Kidney (tissue), 14 donors: Measurements from ENCODE around the gene FRYL. TPM values are rescaled to one million over a fixed set of nuclear protein-coding genes. Genes with fewer than 3 reads are reported as not detected.

Source experiments
- DNase-seq, 5 donors: peaks; one replicate each; pipeline ENCODE4 v3.0.0-alpha.2; 2013 to 2020
- FAIRE-seq: peaks from 2 replicates; lab custom pipeline; 2012; peaks lifted over from hg19 to GRCh38; lab: Jason Lieb, UNC
- H3K27ac ChIP-seq, 2 donors: one replicate each; pipeline ENCODE4 v1.7.0; 2013; ENCODE audit warnings: low read depth in 2 of 2, low read length in 2 of 2, inconsistent platforms in 1 of 2
- H3K27me3 ChIP-seq: one replicate; pipeline ENCODE4 v1.7.1; 2013; ENCODE audit warnings: low read length, inconsistent platforms; ENCODE audit not compliant: control insufficient read depth, insufficient read depth
- H3K36me3 ChIP-seq, 3 donors: one replicate each; pipeline versions ENCODE4 v1.7.0 to v1.7.1; 2013; ENCODE audit warnings: low read length in 3 of 3, control low read depth in 1 of 3, inconsistent platforms in 1 of 3; ENCODE audit not compliant: insufficient read depth in 3 of 3, control insufficient read depth in 2 of 3
- H3K4me1 ChIP-seq, 3 donors: one replicate each; pipeline versions ENCODE4 v1.7.0 to v1.7.1; 2013; ENCODE audit warnings: low read length in 3 of 3, inconsistent platforms in 1 of 3, low read depth in 1 of 3; ENCODE audit not compliant: control insufficient read depth in 2 of 3, insufficient read depth in 2 of 3
- H3K4me3 ChIP-seq, 3 donors: one replicate each; pipeline versions ENCODE4 v1.7.0 to v1.8.1; 2013; ENCODE audit warnings: low read length in 3 of 3, control low read depth in 1 of 3, inconsistent platforms in 1 of 3
- H3K9ac ChIP-seq, 3 donors: one replicate each; pipeline versions ENCODE4 v1.7.0 to v1.7.1; 2013; ENCODE audit warnings: low read length in 3 of 3, control low read depth in 1 of 3, inconsistent platforms in 1 of 3
- H3K9me3 ChIP-seq, 3 donors: one replicate each; pipeline versions ENCODE4 v1.7.0 to v1.7.1; 2013; ENCODE audit warnings: low read length in 3 of 3, control low read depth in 1 of 3, inconsistent platforms in 1 of 3; ENCODE audit not compliant: control insufficient read depth in 2 of 3, insufficient read depth in 1 of 3
- CTCF ChIP-seq: IDR thresholded peaks from 3 replicates; pipeline ENCODE4 v1.5.1; 2012; ENCODE audit warnings: mild to moderate bottlenecking, moderate library complexity, borderline replicate concordance; ENCODE audit not compliant: insufficient read depth; ENCODE audit errors: extremely low read depth
- intact Hi-C: fragments of 100-400 bp; cut with DNase I; formaldehyde crosslinking; loops from one replicate; pipeline ENCODE4 v1.11.1; 2022
- polyA plus RNA-seq: library from polyadenylated mRNA; stranded (reverse); fragments of 350-450 nt; fragmentation: Illumina TruSeq; extraction: RNeasy Lipid Tissue Mini Kit (QIAGEN cat#74804); gene quantifications from one replicate; pipeline ENCODE4 v1.2.3, GENCODE V29; 2014; ENCODE audit warnings: low read depth, low replicate concordance; ENCODE audit not compliant: insufficient read depth
- total RNA-seq: library from RNA; stranded (reverse); fragmentation: NEBNext Ultra II Directional; extraction: Animal tissue kit (Norgen Biotek cat#: 25700); gene quantifications from one replicate; pipeline ENCODE4 v1.2.1, GENCODE V29; 2021
- donor health status: control.
- donor health status: control.
- donor health status: control.
- donor health status: control.
- donor health status: control.
- donor health status: DM: yes; HTN: yes; CAD: no.
- donor health status: Normal renal cell carcinoma (clear cell type).

FRYL gene
- total and polyA plus RNA-seq, 2 donors from 2014 or later, result 11.6 to 78.9 TPM

- peaks cover 7 to 47% (median 27%) of the 10 kb centered on the region in 3 donors for H3K36me3 ChIP-seq
- H3K27me3 ChIP-seq, result no peaks in the 10 kb centered on the region
- H3K4me1 ChIP-seq, result no peaks in the 10 kb centered on the region
- intact Hi-C loops, result no loop called here
- H3K4me3 ChIP-seq, result no peak overlapping the region
- H3K9me3 ChIP-seq, result no peaks in the 10 kb centered on the region
- TF ChIP-seq CTCF, result no peak
- no peak overlapping the region for H3K9ac ChIP-seq
- H3K27ac ChIP-seq, result no peak overlapping the region
- FAIRE-seq (no peak), DNase-seq (no peak)
Observed at GRCh38 chr4:48542888-48543287, 237.2 kb downstream of the FRYL start.

DNA sequence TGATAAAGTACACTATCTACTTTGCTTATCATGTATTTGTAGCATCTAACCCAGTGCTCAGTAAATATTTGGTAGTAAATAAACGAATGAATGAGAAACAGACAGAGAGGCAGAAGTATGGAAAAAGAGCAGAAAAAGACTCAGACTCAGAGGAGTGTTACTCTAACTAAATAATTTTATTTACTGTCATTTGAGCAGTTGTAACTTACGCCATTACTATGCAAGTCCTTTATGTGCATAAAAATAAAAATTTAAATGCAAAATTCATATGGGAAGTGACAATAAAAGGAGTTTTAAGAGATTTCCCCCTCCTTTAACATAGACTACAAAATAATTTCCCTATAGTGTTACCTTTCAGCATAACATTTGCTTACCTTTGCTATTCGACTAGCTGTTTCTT lies 240.5 kb downstream of the FRYL start:
- Histone ChIP-seq H3K9ac (no peak overlapping the region), H3K9me3 (no peaks in the 10 kb centered on the region), H3K4me1 (no peaks in the 10 kb centered on the region), H3K4me3 (no peak overlapping the region), H3K27ac (no peak overlapping the region), H3K36me3 (peaks cover 7 to 44% (median 19%) of the 10 kb centered on the region in 3 donors), H3K27me3 (no peaks in the 10 kb centered on the region)
- DNase-seq (no peak), FAIRE-seq (no peak)
- no peak for TF ChIP-seq CTCF
- intact Hi-C loops, result no loop called here

DNA sequence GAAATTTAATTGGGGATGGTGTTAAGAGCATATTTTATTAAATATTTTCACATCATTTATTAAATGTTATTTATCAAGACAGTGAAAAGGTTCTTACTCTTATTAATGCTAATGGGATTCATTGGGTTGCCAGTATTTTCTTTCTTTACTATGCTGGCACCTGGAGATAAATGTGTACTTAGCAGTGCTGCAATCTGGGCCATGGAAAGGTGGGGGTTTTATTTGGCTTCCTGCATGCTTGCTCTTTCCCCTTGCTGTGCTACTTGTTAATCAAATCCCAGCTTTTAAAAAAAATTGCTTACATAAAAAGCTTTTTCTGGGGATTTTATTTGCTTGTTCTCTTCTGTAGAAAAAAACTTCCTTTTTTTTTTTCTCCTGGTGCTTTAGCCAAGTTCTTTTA lies 241.7 kb downstream of the FRYL start:
- no peak for FAIRE-seq

More for the DNA sequence above, 241.7 kb downstream of the FRYL start:
- Histone ChIP-seq H3K27me3 (no peaks in the 10 kb centered on the region), H3K9ac (no peak overlapping the region), H3K27ac (no peak overlapping the region), H3K4me1 (no peaks in the 10 kb centered on the region), H3K36me3 (peaks cover 7 to 41% (median 17%) of the 10 kb centered on the region in 3 donors), H3K4me3 (no peak overlapping the region), H3K9me3 (no peaks in the 10 kb centered on the region)
- no peak for TF ChIP-seq CTCF
- intact Hi-C loops, result no loop called here
- DNase-seq, result peak in 1 of 5 donors; percentile 3
